Breast epithelium (tissue), 4 donors: ENCODE results near the gene CAPN15. TPM values are rescaled to one million over a fixed set of nuclear protein-coding genes. Genes with fewer than 3 reads are reported as not detected.
"Not testable (repeated sequence)": the region's sequence is repeated elsewhere in the genome, so short reads cannot be mapped to it uniquely, and the experiment has no call there.

Experiments used
- DNase-seq, 2 donors: peaks; one replicate each; pipeline ENCODE4 v3.0.0-alpha.2; 2019; ENCODE audit warnings: low spot score in 2 of 2
- H3K27ac ChIP-seq, 2 donors: fragments of 200-600 bp; sonication (generic) in 1 of 2; one replicate each; pipeline ENCODE4 v1.5.1; 2016 to 2019; ENCODE audit warnings: mild to moderate bottlenecking in 1 of 2
- H3K27me3 ChIP-seq, 2 donors: fragments of 200-600 bp; sonication (generic) in 1 of 2; one replicate each; pipeline versions ENCODE4 v1.5.1 to v1.6.0; 2017 to 2019; ENCODE audit warnings: control low read depth in 1 of 2, mild to moderate bottlenecking in 1 of 2
- H3K36me3 ChIP-seq: fragments of 200-600 bp; one replicate; pipeline ENCODE4 v1.5.1; 2019
- H3K4me1 ChIP-seq, 2 donors: fragments of 200-600 bp; sonication (generic); one replicate each; pipeline ENCODE4 v1.5.1; 2016 to 2019; ENCODE audit warnings: control low read depth in 1 of 2
- H3K4me3 ChIP-seq, 3 donors: fragments of 200-600 bp; sonication (generic); 1 replicate in 2 of 3; 2 replicates in 1 of 3; pipeline ENCODE4 v1.5.1; 2016 to 2019; ENCODE audit warnings: mild to moderate bottlenecking in 3 of 3, moderate library complexity in 2 of 3
- H3K9me3 ChIP-seq, 2 donors: fragments of 200-600 bp; sonication (generic) in 1 of 2; one replicate each; pipeline ENCODE4 v1.5.1; 2016 to 2019; ENCODE audit warnings: control low read depth in 1 of 2
- POLR2A ChIP-seq: fragments of 450-650 bp; IDR thresholded peaks from one replicate; pipeline ENCODE4 v1.6.1; 2016; ENCODE audit warnings: antibody characterized with exemption, mild to moderate bottlenecking, moderate library complexity
- POLR2AphosphoS5 ChIP-seq, 3 donors: sonication (generic); formaldehyde crosslinking; IDR thresholded peaks; one replicate each; pipeline ENCODE4 v1.6.1; 2017; ENCODE audit warnings: antibody characterized with exemption in 3 of 3
- intact Hi-C: fragments of 100-400 bp; cut with DNase I; formaldehyde crosslinking; loops from one replicate; pipeline ENCODE4 v1.15.1; 2023; ENCODE audit warnings: low total_unique reads
- total RNA-seq, 3 donors: library from RNA; depleted of rRNA; stranded (reverse); fragments of >200 nt; gene quantifications; one replicate each; pipeline ENCODE4 v1.1.0, GENCODE V29; 2016
- TF ChIP-seq, protein P1 (sequence below), 3 donors: fragments of 450-650 bp; IDR thresholded peaks; one replicate each; pipeline ENCODE4 v1.5.1; 2016 to 2017; ENCODE audit warnings: antibody characterized with exemption in 3 of 3, mild to moderate bottlenecking in 3 of 3, moderate library complexity in 3 of 3

CAPN15 gene
- total RNA-seq, 3 donors from 2014 or later = 15.4 to 27.2 (median 15.5) TPM

- no peak for DNase-seq
- intact Hi-C loops = no loop called here
- TF ChIP-seq, protein P1, sequence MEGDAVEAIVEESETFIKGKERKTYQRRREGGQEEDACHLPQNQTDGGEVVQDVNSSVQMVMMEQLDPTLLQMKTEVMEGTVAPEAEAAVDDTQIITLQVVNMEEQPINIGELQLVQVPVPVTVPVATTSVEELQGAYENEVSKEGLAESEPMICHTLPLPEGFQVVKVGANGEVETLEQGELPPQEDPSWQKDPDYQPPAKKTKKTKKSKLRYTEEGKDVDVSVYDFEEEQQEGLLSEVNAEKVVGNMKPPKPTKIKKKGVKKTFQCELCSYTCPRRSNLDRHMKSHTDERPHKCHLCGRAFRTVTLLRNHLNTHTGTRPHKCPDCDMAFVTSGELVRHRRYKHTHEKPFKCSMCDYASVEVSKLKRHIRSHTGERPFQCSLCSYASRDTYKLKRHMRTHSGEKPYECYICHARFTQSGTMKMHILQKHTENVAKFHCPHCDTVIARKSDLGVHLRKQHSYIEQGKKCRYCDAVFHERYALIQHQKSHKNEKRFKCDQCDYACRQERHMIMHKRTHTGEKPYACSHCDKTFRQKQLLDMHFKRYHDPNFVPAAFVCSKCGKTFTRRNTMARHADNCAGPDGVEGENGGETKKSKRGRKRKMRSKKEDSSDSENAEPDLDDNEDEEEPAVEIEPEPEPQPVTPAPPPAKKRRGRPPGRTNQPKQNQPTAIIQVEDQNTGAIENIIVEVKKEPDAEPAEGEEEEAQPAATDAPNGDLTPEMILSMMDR (IDR thresholded peaks at IDR 0.05) = no peak
- TF ChIP-seq POLR2AphosphoS5 (IDR thresholded peaks at IDR 0.05) = no peak
- no peak for TF ChIP-seq POLR2A
Observed at GRCh38 chr16:490768-491167, 36.7 kb upstream of the CAPN15 start.

DNA sequence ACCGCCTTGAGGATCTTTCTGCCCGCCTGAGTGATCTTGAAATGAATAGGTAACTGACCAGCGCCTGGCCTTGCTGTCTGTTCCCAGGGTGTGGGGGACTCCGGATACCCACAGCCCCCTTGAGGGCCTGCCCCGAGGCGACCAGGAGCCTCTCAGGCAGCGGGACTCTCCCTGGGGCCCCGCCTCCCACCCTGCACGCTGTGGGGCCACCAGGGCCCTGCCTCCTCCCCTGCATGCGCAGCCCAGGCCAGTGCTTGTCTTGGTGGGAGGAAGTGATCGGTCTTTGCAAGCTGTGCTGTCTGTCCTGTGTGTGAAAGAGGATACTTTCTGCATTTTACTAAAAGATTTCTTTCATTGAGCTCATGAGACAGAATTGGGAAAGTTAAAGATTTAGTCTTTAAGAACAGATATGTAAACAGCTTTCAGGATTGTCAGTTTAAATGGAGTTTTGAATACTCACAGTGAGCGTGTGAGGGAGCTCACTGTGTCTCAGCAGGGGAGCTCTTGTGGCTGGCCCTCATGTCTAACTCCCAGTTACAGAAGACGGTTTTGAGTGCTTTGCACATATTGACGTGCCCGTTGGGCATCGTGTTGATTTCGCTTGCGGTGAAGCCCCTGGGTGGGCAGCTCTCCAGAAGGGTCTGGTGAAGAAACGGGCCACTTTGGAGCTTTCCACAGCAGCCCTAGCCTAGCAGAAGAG, 36.1 kb upstream of the CAPN15 start:
- Histone ChIP-seq H3K27me3 (no peaks in the 10 kb centered on the region), H3K36me3 (no peaks in the 10 kb centered on the region), H3K4me1 (no peaks in the 10 kb centered on the region), H3K9me3 (no peaks in the 10 kb centered on the region), H3K4me3 (no peak overlapping the region), H3K27ac (no peak overlapping the region)
- intact Hi-C loops = no loop called here
- no peak for DNase-seq
- TF ChIP-seq, protein P1 (IDR thresholded peaks at IDR 0.05) = no peak
- TF ChIP-seq POLR2AphosphoS5 (IDR thresholded peaks at IDR 0.05) = no peak
- TF ChIP-seq POLR2A = no peak

More at GRCh38 chr16:490768-491167, 36.7 kb upstream of the CAPN15 start:
- no peak overlapping the region for H3K4me3 ChIP-seq
- H3K27ac ChIP-seq = no peak overlapping the region
- no peaks in the 10 kb centered on the region for H3K36me3 ChIP-seq
- no peaks in the 10 kb centered on the region for H3K4me1 ChIP-seq
- no peaks in the 10 kb centered on the region for H3K9me3 ChIP-seq
- H3K27me3 ChIP-seq = no peaks in the 10 kb centered on the region

DNA sequence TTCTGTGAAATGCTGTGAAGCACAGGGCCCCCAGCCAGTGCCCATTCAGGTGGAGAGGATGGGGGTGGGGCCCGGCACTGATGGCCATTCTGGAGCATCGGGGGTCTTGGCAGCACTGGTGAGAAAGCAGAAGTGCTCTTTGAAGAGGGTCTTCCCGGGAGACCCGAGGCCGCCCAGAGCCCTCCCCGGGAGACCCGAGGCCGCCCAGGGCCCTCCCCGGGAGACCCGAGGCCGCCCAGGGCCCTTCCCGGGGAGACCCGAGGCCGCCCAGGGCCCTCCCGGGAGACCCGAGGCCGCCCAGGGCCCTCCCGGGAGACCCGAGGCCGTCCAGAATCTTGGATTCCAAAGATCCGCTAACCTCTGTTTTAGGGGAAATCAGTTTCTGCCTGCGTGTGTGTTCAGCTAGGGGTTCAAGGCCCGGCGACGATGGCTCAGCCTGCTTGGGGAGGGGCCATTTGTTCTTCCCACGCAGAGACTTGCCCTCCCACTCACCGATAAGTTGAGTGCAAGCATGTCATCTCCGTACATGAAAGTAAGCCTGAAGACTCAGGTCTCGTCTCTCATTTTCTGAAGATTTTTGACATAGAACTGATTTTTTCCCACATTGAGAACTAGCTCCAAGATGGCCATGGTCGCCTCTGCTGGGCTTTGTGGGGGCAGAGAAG, 35.2 kb upstream of the CAPN15 start:
- intact Hi-C loops = no loop called here
- Histone ChIP-seq H3K27ac (no peak overlapping the region), H3K36me3 (no peaks in the 10 kb centered on the region), H3K4me1 (no peaks in the 10 kb centered on the region), H3K4me3 (no peak overlapping the region), H3K27me3 (no peaks in the 10 kb centered on the region), H3K9me3 (no peaks in the 10 kb centered on the region)
- TF ChIP-seq, protein P1 (IDR thresholded peaks at IDR 0.05) = no peak
- TF ChIP-seq POLR2A = no peak
- DNase-seq = no peak

GRCh38 chr16:494676-495075, 32.8 kb upstream of the CAPN15 start:
- DNase-seq = peak in 1 of 2 donors; percentile 57
- intact Hi-C loops, H3K27me3 ChIP-seq, H3K27ac ChIP-seq, H3K36me3 ChIP-seq, H3K9me3 ChIP-seq, H3K4me1 ChIP-seq, H3K4me3 ChIP-seq: not testable (repeated sequence)

- no peak overlapping the region for H3K4me3 ChIP-seq
- H3K27me3 ChIP-seq = no peaks in the 10 kb centered on the region
- no peaks in the 10 kb centered on the region for H3K4me1 ChIP-seq
- H3K27ac ChIP-seq = no peak overlapping the region
- H3K9me3 ChIP-seq = no peaks in the 10 kb centered on the region
- H3K36me3 ChIP-seq = no peaks in the 10 kb centered on the region
- DNase-seq = no peak
- TF ChIP-seq, protein P1 (IDR thresholded peaks at IDR 0.05) = no peak
- TF ChIP-seq POLR2A = no peak
- no peak for TF ChIP-seq POLR2AphosphoS5 (IDR thresholded peaks at IDR 0.05)
- intact Hi-C loops = no loop called here
Observed at GRCh38 chr16:495127-495748, 32.3 kb upstream of the CAPN15 start.
